Stimulated activated CD8-positive, alpha-beta memory T cell treated with anti-CD3 and anti-CD28 coated beads, Interleukin-15, amount 100 ng/mL, for 48 hours (primary cell): ENCODE results near the gene GLS.
"Not testable (repeated sequence)": the region's sequence is repeated elsewhere in the genome, so short reads cannot be mapped to it uniquely, and the experiment has no call there.

Experiments
- DNase-seq, 2 donors: peaks; one replicate each; pipeline ENCODE4 v3.0.0-alpha.2; 2020; ENCODE audit warnings: low read depth in 2 of 2

The GLS gene

DNA sequence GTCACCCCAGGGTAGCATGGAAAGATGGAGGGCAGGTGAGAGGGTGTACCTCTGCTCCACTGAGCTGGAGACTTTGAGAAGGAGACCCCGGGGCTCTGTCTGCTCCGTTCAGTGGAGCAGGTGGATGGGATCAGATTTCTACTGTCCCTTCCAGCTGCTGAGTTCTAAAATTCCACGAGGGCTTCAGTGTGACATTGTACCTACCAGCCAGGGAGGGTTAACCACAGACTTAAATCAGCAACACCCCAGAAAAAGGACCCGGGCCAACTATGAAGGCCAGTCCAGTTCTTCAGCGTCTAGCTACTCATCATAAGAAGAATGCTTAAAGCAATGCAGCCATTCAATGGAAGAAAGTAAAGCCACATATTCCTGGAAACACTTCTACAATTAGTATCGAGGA, 109.5 kb downstream of the GLS start:
- no peak for DNase-seq

DNA sequence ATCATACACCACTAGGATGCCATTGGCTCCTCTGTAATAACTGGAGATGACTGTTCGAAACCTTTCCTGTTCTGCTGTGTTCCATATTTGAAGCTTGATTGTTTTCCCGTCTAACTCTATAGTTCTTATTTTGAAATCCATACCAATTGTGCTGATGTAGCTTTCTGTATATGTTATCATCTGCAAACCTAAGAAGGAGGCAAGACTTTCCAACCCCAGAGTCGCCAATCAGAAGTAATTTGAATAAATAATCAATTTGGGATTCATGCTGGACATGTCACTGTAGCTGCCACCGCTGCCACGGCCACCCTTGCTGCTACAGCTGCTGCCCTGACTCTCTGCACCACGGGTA, 112.6 kb downstream of the GLS start:
- no peak for DNase-seq

DNA sequence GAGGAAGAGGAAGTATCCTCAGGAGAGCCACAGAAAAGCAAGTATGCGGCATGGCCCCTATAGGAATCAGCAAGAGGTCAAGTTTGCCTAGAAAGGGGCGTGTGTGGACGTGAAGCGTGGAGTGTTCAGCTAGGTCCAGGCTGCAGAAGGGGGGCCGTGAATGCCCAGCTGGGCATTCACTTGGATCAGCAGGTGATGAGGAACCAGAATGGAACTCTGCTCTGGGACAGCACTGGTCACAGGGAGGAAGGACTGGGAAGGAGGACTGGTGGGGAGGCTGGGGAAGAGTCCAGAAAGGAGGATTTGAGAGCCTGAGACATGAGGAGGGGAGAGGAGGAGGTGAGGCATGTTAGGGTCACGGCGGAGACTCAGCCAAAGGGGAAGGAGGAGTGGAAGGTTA, 113.5 kb downstream of the GLS start:
- DNase-seq = no peak

DNA sequence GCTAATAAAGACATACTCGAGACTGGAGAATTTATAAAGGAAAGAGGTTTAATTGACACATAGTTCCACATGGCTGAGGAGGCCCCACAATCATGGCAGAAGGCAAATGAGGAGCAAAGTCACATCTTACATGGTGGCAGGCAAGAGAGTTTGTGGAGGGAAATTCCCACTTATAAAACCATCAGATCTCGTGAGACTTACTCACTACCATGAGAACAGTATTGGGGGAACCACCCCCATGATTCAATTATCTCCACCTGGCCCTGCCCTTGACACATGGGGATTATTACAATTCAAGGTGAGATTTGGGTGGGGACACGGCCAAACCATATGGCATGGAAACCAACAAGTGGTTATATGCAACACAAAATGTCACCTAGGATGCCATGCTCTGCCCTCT, 114.7 kb downstream of the GLS start:
- not testable (repeated sequence) for DNase-seq

DNA sequence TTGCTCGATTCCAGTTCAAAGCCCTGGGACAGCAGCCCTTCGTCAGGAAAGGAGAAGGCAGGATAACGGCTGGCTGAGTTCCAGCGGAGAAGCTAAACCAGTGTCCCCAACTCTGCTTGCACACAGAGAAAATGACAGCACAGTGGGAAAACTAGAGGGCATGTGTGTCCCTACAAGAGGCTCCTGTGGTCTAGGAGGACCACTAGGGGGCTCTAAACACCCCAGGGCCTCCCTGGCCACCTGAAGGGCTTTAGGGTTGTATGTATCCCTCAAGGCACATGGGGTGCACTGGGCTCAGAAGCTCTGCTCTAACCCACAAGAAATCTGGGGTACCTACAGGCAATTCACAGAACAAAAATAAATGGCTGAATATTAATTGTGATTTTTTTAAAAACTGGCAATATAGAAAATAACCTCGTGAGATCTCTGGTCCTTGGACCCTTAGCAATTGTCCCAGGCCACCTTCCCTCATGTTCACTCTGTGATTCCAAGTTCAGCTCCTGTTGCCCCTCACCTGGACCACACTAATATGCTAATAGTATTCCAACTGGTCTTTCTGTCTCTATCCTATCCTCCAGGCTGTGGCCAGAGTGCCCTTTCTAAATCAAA, 115.8 kb downstream of the GLS start:
- DNase-seq = no peak

DNA sequence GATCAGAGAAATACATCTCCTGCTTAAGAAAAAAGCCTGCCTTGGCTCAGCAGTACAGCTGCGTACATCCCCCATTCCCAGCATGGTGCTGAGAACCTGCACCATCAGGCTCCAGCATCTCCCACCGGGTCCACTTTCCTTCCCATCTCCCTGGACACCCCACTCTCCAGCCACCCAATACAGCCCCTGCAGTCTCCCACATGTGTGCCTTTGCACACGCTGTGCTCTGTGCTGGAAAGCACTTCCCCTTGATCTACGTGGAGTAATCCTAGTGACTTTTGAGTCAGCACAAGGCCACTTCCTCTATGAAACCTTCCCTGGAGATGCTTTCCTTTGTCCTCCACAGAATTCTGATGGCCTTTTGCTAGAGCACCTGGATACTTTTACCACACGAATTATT, 116.3 kb downstream of the GLS start:
- DNase-seq = no peak

DNA sequence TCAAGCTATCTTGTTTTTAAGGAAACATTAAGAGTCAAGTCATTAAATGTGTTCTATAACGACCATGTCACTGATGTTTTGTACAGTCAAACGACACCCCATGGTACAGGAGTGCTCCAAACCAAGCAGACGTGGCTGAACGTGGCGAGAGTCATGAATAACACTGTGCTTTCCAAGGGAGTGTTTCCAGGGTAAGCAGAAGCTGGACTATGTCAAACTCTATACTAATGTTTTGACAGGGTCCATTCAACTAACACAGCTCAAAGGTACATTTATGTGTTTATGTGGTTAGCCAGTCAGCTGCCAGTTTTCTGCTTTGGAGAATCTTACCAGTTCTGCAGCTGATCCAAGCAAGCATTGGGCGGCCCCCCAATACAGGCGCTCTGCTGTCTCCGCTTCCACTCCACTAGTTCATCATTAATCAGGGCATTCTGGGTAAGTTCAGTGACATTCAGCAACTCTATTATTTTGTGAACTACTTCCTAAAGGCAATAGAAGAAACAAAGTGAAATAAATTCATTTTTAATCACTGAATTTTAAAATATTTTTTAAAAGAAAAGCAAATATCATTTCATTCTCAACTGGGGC, 117.0 kb downstream of the GLS start:
- no peak for DNase-seq

DNA sequence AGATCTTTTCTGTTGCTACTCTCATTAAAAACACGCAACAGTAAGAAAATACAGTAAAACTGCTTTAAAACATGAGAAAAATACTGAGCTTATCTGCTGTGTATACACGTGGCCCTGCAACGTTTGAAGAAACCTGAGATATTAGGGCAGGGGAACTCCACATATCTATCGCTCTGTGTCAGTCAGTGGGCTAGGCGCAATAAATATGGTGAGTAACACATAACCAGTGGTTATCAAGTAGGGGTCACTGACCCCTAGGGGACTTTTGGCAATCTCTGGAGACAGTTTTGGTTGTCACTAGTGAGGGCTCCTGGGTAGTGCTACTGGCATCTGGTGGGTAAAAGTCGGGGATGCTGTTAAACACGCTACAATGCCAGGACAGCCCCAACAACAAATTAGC, 118.4 kb downstream of the GLS start:
- DNase-seq = no peak

DNA sequence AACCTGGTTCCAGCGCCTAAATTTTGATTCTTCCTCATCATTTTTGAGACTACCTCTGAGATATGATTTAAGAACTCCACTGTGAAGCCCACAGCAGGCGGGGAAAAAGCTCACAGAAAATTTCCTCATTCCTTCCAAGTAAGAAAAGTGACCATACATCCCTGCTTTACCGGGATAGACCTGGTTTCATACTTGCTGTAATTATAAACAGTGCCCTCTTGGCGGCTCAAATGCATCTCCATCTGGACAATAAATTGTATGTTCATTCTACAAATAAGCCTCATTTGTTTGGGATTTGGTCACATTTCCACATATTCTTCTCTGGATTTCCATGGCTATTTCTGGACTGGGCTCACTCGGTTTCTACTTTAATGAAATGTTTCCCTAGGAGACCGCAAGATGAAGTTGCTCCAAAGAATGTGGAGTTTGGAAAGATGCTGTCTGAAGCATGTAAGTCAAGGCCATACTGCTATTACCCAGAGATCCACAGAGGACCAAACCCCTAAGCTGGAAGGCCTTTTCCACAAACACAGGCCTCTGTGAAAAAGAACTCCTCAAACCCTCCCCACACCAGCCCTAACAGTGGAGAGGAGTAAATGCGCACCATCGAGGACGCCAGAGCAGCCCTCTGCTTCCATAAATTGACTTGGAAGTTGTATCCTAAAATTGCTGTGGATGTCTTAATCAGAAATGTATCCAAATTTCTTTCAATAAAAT, 119.5 kb downstream of the GLS start:
- no peak for DNase-seq

DNA sequence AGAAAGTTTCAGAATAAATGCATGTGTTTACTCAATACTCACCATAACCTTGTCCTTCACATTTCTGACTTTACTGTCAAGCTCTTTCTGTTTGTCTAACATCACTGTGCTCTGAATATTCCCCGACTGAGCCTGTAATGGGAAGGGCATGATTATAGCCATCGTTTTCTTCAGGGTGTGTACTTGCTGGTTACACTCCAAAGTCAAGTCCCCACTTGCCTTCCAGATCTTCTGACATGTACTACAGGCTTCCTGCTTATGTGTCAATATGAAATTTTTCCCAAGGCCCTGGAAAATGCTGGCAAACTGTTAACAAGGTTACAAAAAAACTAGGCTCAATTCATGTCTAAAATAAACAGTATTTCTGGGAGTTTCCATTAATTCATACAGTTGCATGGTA, 120.4 kb downstream of the GLS start:
- DNase-seq = no peak

DNA sequence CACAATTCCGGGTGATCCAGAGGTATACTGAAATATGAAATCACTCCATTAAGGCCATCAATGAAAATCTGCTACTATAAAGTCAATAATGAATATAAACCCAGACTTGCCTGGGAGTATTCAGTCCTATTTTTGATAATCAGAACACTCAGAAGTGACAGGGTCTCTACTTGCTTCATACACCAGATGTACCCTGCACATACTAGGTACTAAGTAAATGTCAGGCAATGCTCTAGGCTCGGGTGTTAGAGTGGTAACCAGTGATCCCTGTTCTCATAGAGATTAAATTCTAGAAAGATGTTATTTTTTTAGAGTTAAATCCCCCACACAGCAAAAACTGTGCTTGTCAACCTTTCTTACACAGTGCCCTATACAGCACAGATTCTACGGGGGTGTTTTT, 121.0 kb downstream of the GLS start:
- no peak for DNase-seq

DNA sequence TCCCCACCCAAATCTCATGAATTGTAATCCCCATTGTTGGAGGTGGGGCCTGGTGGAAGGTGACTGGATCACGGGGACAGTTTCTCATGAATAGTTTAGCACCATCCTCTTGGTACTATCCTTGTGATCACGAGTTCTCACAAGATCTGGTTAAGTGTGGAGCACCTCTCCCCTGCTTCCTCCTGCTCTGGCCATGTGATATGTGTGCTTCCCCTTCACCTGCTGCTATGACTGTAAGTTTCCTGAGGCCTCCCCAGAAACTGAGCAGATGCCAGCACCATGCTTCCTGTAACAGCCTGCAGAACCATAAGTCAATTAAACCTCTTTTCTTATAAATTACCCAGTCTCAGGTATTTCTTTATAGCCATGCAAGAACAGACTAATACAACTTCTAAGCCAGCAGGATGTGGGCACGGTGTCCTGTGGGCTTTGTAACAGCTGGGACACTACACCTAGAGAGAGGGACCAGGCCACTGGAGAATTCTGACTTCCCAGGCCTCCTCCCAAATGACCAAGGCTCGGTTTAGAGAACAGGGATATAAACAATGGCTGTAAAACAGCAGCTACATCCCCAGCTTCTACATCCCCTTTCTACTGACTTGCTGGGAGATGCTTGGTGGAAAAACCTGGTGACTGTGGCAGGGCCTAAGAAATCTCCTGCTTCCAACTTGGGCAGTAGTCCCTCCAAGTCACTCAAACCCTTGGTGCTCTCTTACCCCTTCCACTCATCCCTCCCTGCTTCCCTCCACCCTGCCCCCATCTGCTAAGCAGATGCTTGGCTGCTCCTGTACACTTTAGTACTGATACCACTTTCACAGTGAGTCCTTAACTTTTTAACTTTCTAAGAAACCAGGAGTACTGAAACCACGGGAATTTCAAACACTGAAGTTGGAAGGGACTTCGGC, 123.0 kb downstream of the GLS start:
- no peak for DNase-seq

DNA sequence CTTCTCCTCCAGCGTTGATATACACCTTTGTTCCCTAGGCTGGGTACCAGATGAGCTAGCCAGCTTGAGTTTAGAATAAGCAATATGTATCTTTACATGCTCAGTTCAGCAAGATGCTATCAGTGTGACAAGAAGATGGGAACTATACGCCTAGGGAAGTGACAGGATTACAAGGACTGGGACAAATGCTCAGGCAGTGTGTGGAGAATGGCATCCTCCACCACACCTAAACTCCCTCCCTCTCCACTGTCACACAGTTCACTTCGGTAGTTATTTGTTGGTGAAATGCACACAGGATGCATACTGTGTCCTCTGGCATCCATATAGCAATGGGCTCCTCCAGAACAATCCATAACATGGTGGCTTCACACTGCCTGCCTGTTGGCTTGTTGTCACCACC, 125.7 kb downstream of the GLS start:
- DNase-seq = no peak

DNA sequence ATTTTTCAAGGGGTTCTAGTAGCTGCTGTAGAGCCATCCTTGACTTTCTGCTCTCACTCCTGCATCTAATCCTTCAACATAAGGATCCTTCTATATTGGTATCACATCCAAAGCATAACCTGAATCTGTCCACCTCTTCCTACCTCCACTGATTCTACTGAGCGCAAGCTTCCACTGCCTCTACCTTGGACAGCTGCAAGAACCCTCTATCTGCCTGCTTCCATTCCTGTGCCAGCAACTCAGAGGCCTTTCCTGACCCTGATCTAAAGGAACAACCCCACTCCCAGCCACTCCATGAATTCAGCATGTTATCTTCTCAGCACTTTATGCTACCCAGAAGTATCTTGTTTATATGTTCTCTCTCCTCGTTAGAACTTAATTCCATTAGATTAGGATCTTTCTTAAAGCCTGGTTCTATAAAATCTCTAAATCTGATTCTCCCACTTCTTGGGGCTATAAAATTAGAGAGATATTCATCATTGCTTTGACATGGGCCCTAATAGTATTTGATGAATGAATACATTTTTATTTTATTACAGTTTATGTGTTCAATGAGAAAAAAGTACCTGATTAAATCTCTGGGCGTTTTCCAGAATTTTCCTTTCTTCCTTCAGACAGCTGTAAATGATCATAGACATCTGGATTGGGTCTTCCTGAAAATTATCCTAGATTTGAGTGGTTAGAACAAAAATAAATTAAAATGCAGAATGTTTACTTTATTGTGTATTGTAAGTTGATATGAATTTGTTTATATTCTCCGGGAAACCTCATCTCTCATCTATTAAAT, 126.6 kb downstream of the GLS start:
- DNase-seq = no peak

DNA sequence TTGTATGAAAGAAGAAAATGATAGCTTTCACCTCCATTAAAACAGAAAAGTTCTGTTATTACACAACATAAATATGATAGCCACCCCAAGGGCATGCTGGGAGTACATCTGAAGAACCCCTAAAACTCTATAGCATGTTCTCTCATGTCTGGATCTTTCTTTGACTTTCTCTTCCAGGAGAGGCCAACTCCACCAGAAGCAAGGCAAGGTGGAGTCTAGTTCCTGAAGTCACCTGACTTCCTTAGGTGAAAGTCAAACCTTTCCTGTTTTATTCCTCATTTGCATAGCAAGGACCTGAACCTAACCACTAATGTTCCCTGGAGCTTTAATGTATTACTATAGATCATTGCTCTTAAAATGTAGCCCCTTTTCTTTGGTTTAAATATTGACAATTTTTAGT, 127.7 kb downstream of the GLS start:
- no peak for DNase-seq

DNA sequence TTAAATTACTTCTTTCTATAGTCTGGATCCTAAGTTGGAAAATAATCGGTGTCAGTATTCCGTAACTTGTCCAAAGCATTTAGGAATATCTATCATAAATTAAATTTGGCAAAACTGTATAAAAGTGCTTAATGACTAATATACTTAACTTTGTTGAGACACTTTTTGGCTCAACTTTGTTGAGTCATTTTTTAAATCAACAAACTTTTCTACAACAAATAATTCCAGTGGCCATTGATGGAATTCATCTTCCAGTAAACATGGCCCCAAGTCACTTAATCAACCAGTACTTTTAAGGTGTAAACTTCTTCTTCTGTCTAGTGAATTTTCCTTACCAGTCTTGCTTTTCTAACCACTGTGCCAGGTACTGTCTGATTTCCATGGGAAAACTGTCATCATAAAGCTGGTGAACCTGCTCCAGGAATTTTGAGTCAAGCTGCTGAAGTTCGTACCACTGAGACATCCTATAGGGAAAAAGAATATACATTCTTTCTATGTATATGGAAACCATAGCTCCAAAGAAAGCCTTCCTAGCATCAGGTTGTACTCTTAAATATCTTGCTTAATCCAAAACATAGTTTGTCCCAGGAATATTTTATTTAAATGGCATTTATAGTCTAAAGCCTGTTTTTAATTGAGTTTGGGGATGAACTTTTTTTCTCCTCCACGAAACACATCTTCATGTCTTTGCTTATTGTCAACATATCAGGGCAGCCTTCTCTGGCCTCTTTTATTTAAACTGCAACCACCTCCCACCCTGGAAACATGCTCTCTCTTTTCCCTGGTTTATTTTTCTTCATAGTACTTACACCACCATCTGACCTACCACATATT, 129.1 kb downstream of the GLS start:
- DNase-seq = no peak

DNA sequence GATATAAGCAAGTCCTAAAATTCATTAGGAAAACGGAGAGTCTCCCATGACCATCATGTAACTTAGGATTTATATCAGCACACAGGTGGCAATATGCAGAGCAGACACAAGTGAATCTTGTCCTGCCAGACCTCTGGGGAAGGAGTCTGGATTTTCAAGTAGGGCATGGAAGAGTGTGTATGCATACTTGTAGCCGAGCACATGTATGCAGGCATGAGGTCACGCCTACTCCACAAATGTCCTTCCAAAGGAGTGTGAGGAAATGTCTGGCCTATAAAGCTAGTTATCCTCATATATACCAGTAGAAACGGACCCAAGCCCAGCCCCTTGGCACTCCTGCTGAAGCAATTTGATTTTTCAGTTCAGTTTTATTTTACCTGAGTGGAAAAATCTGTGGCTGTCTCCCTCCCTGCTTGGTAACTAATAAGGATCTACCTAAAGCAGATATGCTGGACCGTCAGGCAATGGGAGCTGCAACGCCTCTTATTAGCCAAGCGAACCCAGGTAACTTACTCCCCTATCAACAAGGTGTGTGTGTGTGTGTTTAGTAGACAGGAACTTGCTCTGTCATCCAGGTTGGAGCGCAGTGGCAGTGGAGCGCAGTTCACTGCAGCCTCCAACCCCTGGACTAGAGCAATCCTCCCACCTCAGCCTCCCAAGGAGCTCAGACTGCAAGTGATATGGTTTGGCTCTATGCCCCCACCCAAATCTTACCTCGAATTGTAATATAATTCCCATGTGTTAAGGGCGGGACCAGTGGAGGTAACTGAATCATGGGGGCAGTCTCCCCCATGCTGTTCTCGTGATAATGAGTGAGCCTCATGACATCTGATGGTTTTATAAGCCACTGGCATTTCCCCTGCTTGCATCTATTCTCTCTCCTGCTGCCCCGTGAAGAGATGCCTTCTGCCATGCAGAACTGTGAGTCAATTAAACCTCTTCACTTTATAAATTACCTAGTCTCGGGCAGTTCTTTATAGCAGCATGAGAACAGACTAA, 130.6 kb downstream of the GLS start:
- no peak for DNase-seq

DNA sequence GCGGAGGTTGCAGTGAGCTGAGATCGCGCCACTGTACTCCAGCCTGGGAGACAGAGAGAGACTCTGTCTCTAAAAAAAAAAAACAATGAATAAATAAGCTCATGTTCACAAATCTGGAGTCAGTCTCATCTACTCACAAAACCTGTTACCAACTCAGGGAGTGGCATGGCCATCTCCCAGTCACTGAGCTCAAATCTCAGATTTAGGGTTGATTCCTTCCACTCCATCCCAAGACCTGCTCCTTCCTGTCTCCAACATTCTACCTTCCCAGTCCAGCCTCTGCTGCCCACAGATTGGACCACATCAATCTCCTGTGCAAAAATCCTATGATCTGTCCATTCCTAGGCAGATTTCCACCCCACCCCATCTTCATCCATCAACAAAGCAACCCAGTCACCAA, 131.7 kb downstream of the GLS start:
- DNase-seq = no peak

DNA sequence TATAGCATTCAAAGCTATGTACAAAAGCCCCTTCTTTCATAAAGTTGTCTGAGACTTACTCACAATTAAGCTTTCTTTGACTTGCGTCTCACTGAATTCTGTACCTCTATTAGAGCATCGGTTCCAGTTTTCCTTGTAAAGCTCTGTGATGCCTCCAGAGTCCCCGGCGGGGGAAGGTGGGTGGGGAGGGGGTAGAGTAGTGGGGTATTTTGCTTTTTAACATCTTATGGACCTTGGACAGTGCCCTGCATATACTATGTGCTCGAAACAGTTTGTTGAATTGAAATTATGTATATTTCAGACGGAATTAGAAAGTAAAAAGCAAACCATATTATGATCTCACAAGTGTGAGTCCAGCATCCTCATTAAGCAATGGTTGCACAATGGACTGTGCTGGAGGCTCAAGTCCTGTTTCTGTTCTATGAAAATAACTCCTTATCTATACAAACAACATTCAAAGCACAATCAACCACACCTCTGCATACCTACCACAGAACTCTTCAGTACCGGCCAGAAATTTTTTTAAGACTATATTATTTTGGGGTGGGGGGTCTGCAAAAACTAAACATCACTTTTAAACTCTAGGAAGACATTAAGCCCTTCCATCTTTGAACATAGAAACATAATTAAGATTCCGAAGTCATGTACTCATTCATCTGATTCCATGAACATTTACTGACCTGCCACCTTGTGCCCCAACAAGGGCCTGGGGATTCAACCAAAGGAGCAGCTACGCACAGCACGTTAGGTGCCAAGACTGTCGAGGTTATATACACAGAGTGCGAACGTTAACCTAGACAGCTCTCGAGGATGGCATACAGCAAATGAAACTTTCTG, 132.4 kb downstream of the GLS start:
- DNase-seq = no peak
